HG03135 (cell line): ENCODE data around the gene EML4.
"Not testable (repeated sequence)": the region's sequence is repeated elsewhere in the genome, so short reads cannot be mapped to it uniquely, and the experiment has no call there.

Experiments used
- ATAC-seq: cut with Tn5 transposase; IDR thresholded peaks from one replicate; pipeline ENCODE4 v1.9.1; 2021; ENCODE audit warnings: mild to moderate bottlenecking, moderate library complexity; ENCODE audit not compliant: unreplicated experiment

EML4 gene

DNA sequence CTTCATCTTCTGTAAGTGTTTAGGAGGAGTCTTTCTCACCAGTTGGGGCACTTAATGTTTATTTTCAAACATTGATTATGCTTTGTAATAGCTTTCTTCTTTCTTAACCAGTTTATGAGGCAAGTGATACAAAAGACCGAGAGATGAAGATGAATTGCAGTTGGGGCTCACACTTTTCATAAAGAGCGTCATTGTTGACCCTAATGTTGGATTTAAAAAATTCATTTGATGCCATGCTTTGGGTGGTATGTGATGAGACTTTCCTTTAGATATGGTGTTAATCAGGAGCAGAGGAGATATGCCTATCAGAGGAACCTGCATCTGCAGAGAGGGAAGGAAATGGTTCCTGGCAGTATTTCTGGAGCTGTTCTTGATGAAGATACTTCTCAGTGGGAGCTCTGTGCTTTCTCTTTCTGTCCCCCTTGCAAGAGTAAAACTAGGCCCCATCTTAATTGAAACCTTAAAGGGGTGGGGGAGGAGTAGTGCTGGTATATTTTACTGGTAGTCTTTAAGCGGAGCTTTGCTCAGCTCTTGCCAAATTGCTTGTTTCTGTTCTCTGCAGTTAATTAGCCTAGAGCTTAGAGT, 2.3 kb downstream of the EML4 start:
- ATAC-seq = no peak

DNA sequence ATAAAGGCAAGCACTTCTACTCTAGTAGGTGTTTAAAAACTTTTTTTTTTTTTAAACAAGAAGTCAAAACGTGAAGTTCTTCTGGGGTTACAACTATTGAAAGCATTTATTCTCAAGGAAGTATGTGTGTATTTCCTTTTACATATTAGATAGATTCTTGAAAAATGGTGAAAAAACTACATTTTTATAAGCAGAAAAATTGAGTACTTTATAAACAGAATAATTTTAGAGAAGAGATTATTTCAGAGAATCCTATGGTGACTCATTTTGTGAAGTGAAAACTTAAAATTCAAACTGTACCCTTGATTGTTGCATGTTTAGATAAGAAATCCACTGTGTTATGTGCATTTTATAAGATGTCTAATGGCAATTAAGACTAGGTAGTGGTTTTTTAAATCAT, 2.9 kb downstream of the EML4 start:
- no peak for ATAC-seq

DNA sequence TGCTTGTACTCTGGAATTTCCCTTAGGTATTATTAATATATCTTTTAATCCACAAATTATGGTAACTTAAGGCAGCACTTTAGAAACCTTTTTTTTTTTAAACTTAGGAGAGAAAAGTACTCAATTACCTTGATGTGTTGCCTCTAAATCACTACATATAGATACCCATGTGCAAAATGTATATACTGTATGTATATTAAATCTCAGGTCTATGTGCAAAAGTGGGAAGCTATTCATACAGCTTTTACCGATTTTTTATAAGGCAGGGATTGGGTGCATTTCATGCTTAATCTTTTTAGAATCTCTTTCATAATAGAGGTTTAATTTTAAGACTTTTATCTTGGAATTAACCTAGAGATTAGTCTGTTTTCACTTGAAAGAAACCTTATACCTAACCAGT, 3.4 kb downstream of the EML4 start:
- ATAC-seq = no peak

DNA sequence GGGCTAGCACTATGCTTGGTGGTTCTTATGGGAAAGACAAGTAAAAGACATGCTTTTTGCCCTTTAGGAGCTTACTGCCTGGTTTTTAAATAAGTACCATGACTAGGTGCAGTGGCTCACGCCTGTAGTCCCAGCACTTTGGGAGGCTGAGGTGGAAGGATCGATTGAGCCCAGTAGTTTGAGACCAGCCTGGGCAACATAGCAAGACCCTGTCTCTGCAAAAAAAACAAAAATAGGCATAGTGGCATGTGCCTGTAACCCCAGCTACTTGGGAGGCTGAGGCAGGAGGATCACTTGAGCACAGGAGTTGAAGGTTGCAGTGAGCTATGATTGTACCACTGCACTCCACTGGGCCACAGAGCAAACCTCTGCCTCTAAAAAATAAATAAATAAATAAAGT, 4.3 kb downstream of the EML4 start:
- not testable (repeated sequence) for ATAC-seq

DNA sequence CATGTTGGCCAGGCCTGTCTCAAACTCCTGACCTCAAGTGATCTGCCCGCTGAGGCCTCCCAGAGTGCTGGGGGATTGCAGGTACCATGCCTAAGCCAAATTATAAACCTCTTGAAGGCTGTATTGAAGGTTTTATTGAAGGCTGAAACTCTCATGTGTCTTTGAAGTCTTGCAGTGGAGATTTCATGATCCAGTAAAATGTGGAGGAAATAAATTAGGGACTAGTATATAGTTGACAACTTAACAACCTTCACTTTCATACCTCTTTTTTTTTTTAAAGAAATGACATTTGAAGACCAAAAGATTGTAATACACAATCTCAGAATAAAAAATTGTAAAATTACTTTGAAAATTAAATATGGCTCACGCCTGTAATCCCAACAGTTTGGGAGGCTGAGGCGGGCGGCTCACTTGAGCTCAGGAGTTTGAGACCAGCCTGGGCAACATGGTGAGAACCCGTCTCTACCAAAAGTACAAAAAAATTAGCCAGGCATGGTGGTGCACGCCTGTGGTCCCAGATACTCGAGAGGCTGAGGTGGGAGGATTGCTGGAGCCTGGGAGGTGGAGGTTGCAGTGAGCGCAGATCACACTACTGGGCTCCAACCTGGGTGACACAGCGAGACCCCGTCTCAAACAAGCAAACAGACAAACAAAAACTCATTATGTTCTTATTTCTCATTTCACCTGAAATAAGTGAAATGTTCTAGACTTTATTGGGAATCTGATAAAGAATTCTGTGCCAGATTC, 8.0 kb downstream of the EML4 start:
- no peak for ATAC-seq

DNA sequence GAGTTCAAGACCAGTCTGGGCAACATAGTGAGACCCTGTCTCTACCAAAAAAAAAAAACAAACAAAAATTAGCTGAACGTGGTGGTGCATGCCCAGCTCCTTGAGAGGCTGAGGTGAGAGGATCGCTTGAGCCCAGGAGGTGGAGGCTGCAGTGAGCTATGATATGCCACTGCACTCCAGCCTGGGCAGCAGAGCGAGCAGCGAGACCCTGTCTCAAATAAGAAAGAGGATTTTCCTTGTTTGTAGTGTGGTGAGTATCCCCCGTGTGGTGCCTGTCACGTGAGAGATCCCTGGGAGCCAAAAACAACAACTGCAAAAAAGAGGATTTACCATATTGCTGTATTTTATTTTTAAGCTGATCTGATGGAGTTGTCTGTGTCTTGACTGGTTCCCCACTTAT, 9.2 kb downstream of the EML4 start:
- no peak for ATAC-seq

DNA sequence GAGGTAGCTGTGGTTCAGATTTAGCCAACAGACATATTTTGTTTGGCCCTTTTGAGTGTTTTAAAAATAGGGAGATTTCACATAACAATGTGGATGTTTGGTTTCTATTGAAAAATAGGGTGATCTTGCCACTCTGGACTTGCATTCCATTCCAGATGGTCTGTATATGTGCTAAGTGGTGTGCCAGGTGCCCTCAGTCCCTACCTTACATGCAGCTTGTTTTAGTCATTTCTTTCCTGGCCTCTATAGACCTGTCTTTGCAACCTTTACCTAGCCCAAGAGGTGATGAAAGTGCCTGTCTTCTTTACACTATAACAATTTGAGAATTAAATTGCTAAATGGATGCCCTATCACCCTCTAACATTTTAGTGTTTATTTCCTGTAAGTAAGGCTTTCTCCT, 11.1 kb downstream of the EML4 start:
- no peak for ATAC-seq

DNA sequence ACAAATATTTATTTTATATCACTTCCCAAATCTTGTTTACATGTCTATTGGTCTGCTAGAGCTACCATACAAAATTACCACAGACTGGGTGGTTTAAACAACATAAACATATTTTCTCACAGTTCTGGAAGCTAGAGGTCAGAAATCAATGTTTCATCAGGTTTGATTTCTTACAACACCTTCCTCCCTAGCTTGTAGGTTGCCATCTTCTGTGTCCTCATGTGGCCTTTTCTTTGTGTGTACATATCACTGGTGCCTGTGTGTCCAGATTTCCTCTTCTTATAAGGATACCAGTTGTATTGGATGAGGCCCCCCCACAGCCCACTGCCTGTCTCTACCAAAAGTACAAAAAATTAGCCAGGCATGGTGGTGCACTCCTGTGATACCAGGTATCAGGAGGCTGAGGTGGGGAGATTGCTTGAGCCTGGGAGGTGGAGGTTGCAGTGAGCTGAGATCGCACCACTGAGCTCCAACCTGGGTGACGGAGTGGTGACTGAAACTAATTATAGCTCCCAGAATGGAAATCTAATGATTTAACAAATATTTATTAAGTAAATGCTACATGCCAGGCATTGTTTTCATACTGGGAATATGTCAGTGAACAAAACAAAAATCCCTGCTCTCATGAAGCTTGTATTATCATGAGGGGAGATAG, 13.6 kb downstream of the EML4 start:
- no peak for ATAC-seq

DNA sequence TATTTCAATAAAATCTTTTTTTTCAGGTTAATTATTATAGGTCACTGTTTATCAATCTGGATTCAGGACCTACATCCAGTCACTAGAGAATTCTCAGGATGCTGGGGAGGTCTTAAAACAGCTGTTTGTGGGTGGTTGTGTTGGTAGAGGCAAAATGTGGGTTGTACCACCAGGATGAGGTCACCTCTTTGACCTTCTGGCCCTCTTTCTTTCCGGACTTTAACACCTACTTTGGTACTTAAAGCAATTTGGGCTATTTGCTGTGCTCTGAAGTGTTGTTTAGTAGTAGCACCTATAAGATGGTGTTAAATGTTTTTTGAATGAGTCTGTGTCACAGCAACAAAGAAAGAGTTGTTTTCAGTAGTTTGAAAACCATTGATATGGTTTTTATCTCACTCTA, 14.6 kb downstream of the EML4 start:
- no peak for ATAC-seq

DNA sequence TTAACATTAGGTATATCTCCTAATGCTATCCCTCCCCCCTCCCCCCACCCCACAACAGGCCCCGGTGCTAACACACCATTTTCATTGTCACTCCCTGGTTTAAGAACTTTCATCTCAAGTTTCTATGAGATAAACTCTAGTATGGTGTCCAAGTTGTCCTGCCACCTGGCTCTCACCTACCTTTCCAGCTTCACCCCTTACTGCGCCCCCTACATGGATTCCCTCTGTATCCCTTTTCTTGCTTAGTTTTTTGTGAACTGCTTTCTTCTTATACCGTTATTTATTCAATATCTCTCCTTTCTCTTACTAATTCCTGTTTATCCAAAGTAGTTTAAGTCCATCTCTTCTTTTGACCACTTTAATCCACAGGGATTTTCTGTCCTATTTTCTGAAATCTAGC, 15.2 kb downstream of the EML4 start:
- ATAC-seq = no peak

DNA sequence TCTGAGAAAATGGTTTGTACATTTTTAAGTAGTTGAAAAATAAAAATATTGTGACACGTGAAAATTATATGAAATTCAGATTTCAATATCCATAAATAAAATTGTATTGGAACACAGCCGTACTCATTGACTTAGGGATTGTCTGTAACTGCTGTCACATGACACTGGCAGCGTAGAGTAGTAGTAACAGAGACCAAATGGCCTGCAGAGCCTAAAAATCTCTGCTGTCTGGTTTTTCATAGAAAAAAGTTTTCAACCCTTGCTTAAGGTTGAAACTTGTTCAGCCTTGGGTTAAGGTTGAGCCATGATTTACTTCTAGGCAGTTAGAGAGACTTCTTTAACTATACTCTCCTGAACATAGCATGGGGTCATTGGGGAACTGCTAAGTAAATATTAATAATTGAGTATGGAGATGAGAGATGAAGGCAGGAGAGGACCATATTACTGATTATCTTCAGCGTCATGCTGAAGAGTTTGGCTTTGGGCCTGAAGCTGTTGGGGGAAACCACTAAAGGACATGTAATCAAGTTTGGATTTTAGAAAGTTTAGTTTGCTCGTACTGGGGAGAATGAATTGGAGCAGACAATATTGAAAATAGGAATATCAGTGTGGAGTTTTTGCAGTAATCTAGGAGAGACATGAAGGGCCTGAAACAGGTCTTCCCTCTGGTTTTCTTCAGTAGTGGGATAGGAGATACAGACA, 16.2 kb downstream of the EML4 start:
- ATAC-seq = no peak

DNA sequence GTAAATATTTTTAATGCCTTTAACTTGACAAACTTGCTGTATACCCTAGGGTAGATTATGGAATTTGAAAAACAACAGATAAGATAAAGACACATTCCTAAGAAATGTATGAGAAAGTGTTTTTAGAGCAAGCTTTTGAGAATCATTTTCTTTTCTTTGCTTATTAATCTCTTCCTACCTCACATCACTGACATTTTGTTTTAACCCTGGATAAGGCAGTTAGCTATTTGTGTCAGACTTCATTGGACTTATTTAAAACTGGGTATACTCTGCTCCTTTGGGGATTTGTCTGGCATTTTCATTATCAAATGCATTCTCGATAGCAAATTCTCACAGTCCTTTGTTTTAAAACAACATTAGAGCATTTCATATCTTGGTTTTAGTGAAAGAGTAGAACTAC, 17.2 kb downstream of the EML4 start:
- no peak for ATAC-seq

DNA sequence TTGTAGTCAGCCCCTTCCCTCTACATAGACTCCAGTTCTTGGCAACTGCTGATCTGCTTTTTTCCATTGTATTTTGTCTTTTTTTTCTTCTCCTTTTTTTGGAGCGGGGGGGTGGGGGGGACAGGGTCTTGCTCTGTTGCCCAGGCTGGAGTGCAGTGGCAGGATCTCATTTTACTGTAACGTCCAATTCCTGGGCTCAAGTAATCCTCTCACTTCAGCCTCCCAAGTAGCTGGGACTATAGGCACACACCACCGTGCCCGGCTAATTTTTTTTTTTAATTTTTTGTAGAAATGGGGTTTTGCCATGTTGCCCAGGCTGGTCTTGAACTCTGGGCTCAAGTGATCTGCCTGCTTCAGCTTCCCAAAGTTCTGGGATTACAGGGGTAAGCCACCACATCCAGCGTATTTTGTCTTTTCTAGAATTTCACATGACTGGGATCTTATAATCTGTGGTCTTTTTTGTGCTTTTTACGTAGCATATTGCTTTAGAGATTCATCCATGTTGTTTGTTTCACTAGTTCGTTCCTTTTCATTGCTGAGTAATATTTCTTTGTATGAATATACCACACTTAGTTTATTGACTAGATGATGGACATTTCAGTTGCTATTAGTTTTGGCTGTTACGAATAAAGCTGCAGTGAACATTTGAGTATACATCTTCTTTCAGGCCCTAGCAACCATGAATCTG, 17.9 kb downstream of the EML4 start:
- ATAC-seq = no peak

DNA sequence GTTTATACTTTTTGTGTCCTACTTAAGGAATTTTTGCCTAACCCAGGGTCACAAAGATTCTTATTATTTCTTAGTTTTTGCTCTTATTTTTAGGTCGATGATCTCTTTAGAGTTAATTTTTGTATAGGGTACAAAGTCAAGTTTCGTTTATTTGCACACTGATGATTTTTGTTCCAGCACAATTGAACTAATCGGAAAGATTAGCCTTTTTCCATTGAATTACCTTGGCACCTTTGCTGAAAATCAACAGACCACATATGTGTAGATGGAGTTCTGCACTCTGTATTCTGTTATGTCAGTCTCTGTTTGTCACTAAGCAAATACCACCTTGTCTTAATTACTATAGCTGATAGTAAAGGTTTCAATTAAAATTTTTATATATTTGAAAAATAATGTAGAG, 18.7 kb downstream of the EML4 start:
- no peak for ATAC-seq

DNA sequence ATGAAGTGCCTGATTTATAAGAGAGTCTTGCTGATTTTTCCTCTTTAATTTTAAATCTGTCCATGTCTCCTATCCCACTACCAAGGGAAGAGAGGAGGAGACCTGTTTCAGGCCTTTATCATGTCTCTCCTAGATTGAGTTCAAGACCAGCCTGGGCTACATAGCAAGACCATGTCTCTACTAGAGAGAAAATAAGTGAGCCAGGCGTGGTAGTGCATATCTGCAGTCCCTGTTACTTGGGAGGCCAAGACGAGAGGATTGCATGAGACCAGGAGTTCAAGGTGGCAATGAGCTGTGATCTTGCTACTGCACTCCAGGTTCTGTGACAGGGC, 20.0 kb downstream of the EML4 start:
- no peak for ATAC-seq

DNA sequence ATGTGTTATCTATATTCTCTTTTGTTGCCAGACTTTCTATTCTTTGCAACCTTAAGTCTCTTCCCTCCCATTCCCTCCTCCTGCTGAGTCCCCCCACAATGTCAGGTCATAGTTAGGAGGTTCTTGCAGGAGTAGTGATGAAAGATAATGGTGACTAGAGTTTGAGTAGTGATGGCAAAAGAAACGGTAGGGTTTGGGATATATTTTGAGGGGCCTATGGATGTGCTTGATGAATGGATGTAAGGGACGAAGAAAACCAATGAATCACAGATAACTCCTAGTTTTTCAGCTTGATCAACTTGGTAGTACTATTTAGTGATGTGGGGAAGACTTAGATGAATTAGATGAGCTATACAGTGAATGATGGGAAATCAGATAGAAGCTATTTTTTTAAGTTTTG, 21.0 kb downstream of the EML4 start:
- ATAC-seq = no peak

DNA sequence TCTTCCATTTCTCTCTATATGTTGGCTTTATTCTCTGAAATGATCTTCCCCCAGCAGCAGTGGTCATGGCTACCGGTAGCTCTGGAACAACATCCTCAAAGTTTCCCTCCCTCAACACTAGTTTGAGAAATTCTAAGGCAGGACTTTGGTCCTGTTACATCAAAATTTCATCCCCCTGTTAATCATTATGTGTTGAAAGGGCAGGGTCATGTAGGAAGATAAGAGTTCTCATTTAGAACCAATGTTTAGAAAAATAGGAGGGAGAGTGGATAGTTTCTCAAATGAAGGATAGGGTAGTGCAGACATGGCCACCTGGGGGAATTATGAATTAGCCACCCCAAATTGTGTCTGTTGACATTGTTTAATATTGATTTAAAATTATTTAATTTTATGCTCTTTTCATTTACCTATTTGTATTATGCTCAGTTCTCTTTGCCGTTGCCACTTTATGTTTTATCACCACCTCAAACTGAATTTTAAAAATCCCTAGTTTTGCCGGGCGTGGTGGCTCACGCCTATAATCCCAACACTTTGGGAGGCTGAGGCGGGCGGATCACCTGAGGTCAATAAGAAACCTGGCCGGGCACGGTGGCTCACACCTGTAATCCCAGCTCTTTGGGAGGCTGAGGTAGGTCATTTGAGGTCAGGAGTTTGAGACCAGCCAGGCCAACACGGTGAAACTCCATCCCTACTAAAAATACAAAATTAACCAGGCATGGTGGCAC, 22.3 kb downstream of the EML4 start:
- ATAC-seq = no peak

DNA sequence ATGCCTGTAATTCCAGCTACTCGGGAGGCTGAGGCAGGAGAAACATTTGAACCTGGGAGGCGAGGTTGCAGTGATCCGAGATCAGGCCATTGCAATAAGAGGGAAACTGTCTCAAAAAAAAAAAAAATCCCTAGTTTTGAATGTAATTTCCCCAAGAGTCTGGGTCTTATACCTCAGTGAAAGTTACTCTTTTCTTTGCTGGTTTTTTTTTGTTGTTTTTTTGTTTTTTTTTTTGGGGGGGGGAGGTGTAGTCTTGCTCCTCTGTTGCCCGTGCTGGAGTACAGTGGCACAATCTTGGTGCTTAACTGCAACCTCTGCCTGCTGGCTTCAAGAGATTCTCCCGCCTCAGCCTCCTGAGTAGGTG, 22.8 kb downstream of the EML4 start:
- ATAC-seq = no peak

DNA sequence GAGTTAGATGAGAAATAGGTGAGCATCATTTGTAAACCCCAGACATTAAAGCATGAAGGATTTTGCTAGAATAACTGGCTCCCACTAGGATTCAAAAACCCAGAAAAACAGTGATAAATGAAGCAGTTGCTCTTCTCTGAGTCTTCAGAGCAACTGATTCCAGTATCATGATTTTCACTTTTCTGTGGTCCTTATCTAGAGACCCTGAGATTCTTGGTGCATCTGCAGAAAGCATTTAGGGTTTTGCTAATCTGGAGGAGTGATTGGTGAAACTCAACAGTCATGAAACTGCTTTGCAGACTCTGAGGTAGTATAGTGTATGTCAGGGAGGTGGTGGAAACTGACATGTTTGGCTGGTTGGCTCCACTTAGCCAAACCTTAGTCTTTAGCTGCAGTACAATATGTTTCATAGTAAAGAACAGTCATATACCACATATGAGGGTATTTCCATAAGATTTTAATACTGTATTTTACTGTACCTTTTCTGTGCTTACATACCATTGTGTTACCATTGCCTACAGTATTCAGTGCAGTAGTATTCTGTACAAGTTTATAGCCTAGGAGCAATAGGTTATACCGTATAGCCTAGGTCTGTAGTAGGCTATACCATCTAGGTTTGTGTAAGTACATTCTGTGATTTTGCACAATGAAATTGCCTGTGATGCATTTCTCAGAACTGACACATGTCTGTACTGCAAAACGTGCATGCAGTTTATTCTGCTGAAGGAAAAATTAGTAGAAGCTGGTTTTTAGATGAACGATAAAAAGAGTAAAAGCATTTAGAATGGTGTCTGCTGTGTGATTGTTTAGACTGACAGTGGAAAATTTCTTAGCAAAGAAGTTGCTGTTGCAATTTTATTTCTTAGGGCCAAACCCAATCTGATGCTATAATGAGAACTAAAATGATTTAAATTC, 23.8 kb downstream of the EML4 start:
- peak; percentile 67 for ATAC-seq

DNA sequence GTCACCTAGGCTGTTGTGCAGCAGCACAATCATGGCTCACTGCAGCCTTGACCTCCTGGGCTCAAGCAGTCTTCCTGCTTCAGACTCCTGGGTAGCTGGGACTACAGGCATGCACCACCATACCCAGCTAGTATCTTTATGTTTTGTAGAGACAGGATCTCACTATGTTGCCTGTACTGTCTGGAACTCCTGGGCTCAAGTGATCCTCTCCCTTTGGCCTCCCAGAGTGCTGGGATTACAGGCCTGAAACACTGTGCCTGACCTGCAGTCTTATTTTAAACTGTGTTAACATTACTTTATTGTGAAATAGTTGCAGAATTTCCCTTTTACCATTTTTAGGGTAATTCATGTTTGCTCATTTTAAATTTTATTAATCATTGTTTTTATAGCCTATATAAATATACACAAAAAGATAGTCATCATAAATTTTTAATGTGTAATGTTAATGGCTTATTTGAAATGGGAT, 24.6 kb downstream of the EML4 start:
- ATAC-seq = no peak
